Spleen (tissue), 11 donors: Measurements from ENCODE around the gene ADAMTS4. TPM values are rescaled to one million over a fixed set of nuclear protein-coding genes. Genes with fewer than 3 reads are reported as not detected.

Source experiments
- DNase-seq: peaks from one replicate; pipeline ENCODE4 v3.0.0-alpha.2; 2020
- H3K27ac ChIP-seq, 8 donors: fragments of 200-600 bp; sonication (generic) in 7 of 8; 1 replicate in 4 of 8; 2 replicates in 4 of 8; pipeline versions ENCODE4 v1.5.0 to v1.8.0; 2016 to 2021; ENCODE audit warnings: inconsistent platforms in 4 of 8, mild to moderate bottlenecking in 4 of 8, moderate library complexity in 1 of 8
- H3K27me3 ChIP-seq, 7 donors: fragments of 200-600 bp; sonication (generic) in 6 of 7; replicated peaks in 1 of 7; 1 replicate in 4 of 7; 2 replicates in 3 of 7; pipeline versions ENCODE4 v1.5.0 to v1.8.0; 2016 to 2021; ENCODE audit warnings: inconsistent platforms in 3 of 7, mild to moderate bottlenecking in 1 of 7
- H3K36me3 ChIP-seq, 6 donors: fragments of 200-600 bp; sonication (generic) in 5 of 6; 1 replicate in 4 of 6; 2 replicates in 2 of 6; pipeline versions ENCODE4 v1.5.0 to v1.8.0; 2016 to 2021; ENCODE audit warnings: inconsistent platforms in 2 of 6
- H3K4me1 ChIP-seq, 6 donors: fragments of 200-600 bp; sonication (generic) in 5 of 6; 1 replicate in 3 of 6; 2 replicates in 3 of 6; pipeline versions ENCODE4 v1.5.0 to v1.8.0; 2016 to 2021; ENCODE audit warnings: inconsistent platforms in 3 of 6
- H3K4me3 ChIP-seq, 8 donors: fragments of 200-600 bp; sonication (generic) in 7 of 8; 1 replicate in 4 of 8; 2 replicates in 4 of 8; pipeline versions ENCODE4 v1.5.0 to v1.8.0; 2016 to 2021; ENCODE audit warnings: inconsistent platforms in 4 of 8, mild to moderate bottlenecking in 4 of 8, moderate library complexity in 2 of 8
- H3K9me3 ChIP-seq, 8 donors: fragments of 200-600 bp; sonication (generic) in 7 of 8; 1 replicate in 4 of 8; 2 replicates in 4 of 8; pipeline versions ENCODE4 v1.5.0 to v1.8.0; 2016 to 2021; ENCODE audit warnings: inconsistent platforms in 4 of 8
- POLR2A ChIP-seq, 3 donors: fragments of 450-650 bp; IDR thresholded peaks; one replicate each; pipeline ENCODE4 v1.5.1; 2017; ENCODE audit warnings: antibody characterized with exemption in 3 of 3, mild to moderate bottlenecking in 1 of 3
- POLR2AphosphoS5 ChIP-seq, 3 donors: sonication (generic); formaldehyde crosslinking; IDR thresholded peaks; one replicate each; pipeline ENCODE4 v1.5.1; 2017; ENCODE audit warnings: antibody characterized with exemption in 3 of 3
- WGBS, 5 donors: extraction: QIAGEN DNeasy Blood & Tissue Kit in 3 of 5; methylation state at CpG; one replicate each; pipeline versions ENCODE4 v1.1.5 to v1.1.7; 2013 to 2018; 5-methylcytosine and 5-hydroxymethylcytosine counted together
- intact Hi-C: fragments of 100-400 bp; cut with DNase I; formaldehyde crosslinking; loops from one replicate; pipeline ENCODE4 v1.15.0; 2023; ENCODE audit warnings: low total_unique reads
- microRNA-seq, 3 donors: library from miRNA; unstranded; fragments of <30 nt; microRNA quantifications; one replicate each; pipeline versions ENCODE4 to v1.1.0, GENCODE V29; 2019 to 2020
- polyA plus RNA-seq, 3 donors: library from polyadenylated mRNA; stranded (reverse); fragments of 200-250 nt; gene quantifications; one replicate each; pipeline ENCODE4 v1.2.1, GENCODE V29; 2013
- small RNA-seq, 4 donors: library from RNA; depleted of rRNA; stranded (forward); fragments of <200 nt; gene quantifications; one replicate each; pipeline ENCODE3, GENCODE V24; 2016
- total RNA-seq, 7 donors: library from RNA; depleted of rRNA in 3 of 7; stranded (reverse); fragments of >200 nt in 3 of 7; fragmentation: NEBNext Ultra II Directional in 4 of 7; extraction: Animal tissue kit (Norgen Biotek cat#: 25700) in 4 of 7; gene quantifications; one replicate each; pipeline versions ENCODE4 v1.1.0 to v1.2.1, GENCODE V29; 2016 to 2021
- TF ChIP-seq, protein P1 (sequence below), 11 experiments: fragments of 200-600 bp in 7 of 11; fragments of 450-650 bp in 4 of 11; sonication (generic) in 4 of 11; IDR thresholded peaks in 8 of 11; conservative IDR thresholded peaks in 3 of 11; 1 replicate in 7 of 11; 2 replicates in 4 of 11; pipeline versions ENCODE4 v1.4.0 to v1.8.0; 2016 to 2021; ENCODE audit warnings: antibody characterized with exemption in 11 of 11, inconsistent platforms in 4 of 11, mild to moderate bottlenecking in 1 of 11
- donor health status: healthy with polysubstance abuse.
- donor health status: DM: no; HTN: no; CAD: no; lungs with moderate emphysema.
- donor health status: DM: no; HTN: no; CAD: no.
- donor health status: Bipolar disorder and iron deficiency.
- donor health status: healthy.
- donor health status: DM: no; HTN: no; CAD: no.
- donor health status: DM: yes; HTN: yes; CAD: no.

Gene ADAMTS4
- total and polyA plus RNA-seq, 10 donors: 0.26 to 37.8 (median 4.0) TPM

DNA sequence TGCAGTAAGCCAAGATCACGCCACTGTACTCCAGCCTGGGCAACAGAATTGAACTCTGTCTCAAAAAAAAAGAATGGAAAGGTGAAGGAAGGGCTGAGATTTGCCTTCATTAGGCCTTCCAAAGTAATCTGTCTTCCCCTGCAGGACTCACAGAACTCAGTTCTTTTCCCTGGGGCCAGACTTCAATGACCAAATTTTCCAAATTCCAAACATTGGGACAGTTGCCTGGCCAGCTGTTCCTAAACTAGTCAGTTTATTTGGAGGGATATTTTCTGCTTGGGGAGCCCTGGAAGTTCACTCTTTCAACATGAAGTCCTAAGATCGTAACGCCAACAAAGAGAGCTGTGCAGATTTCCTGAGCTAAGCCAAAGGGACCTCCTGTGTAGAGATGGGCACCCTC, 61.0 kb downstream of the ADAMTS4 start:
- no peaks in the 10 kb centered on the region for H3K27me3 ChIP-seq
- H3K4me1 ChIP-seq: peaks cover 8 to 72% (median 23%) of the 10 kb centered on the region in 6 donors
- no peaks in the 10 kb centered on the region for H3K9me3 ChIP-seq
- H3K36me3 ChIP-seq: peaks cover 0 to 7% (median 0%) of the 10 kb centered on the region in 6 donors
- 73 to 87% (median 78%) methylated on average over 3 of the region's 3 CpGs for WGBS, 5 donors
- TF ChIP-seq POLR2A (IDR thresholded peaks at IDR 0.05) (no peak), POLR2AphosphoS5 (IDR thresholded peaks at IDR 0.05) (no peak)
- TF ChIP-seq, protein P1, sequence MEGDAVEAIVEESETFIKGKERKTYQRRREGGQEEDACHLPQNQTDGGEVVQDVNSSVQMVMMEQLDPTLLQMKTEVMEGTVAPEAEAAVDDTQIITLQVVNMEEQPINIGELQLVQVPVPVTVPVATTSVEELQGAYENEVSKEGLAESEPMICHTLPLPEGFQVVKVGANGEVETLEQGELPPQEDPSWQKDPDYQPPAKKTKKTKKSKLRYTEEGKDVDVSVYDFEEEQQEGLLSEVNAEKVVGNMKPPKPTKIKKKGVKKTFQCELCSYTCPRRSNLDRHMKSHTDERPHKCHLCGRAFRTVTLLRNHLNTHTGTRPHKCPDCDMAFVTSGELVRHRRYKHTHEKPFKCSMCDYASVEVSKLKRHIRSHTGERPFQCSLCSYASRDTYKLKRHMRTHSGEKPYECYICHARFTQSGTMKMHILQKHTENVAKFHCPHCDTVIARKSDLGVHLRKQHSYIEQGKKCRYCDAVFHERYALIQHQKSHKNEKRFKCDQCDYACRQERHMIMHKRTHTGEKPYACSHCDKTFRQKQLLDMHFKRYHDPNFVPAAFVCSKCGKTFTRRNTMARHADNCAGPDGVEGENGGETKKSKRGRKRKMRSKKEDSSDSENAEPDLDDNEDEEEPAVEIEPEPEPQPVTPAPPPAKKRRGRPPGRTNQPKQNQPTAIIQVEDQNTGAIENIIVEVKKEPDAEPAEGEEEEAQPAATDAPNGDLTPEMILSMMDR (IDR thresholded peaks at IDR 0.05 in 8 of 11, conservative IDR thresholded peaks at IDR 0.05 in 3 of 11): no peak
- intact Hi-C loops: no loop called here
- H3K4me3 ChIP-seq: no peak overlapping the region
- peak overlapping the region in 5 of 8 donors; percentile 10 to 61 (median 34) for H3K27ac ChIP-seq
- DNase-seq: no peak

Small RNAs within 50 kb of the gene (microRNA-seq; reads per million reads assigned to microRNA genes)
- gene MIR5187: 0.57 to 2.5 (median 1.4) reads per million in 3 donors

Small RNAs within 50 kb of the gene (small RNA-seq; reads per million reads assigned to genes)
- gene RF01225: 0 reads per million in 4 donors

Other genes with a start within 250 kb of the ADAMTS4 start
- gene ITLN2, start 244.2 kb downstream of the ADAMTS4 start, total RNA-seq: not detected
- gene ITLN2, start 244.2 kb downstream of the ADAMTS4 start, polyA plus RNA-seq: not detected
- gene F11R, start 177.9 kb downstream of the ADAMTS4 start, total RNA-seq: 10 to 100 TPM; 46.7 to 77.2 (median 56.8) TPM
- 10 to 100 TPM in 1 of 3 donors, 1 to 10 TPM in 2; 6.4 to 16.5 (median 8.4) TPM for gene F11R, start 177.9 kb downstream of the ADAMTS4 start, polyA plus RNA-seq
- gene TSTD1, start 160.1 kb downstream of the ADAMTS4 start, total RNA-seq: 10 to 100 TPM; 24.3 to 31.9 (median 29.7) TPM
- 100 to 1,000 TPM in 1 of 3 donors, 10 to 100 TPM in 2; 87.6 to 141 (median 94.2) TPM for gene TSTD1, start 160.1 kb downstream of the ADAMTS4 start, polyA plus RNA-seq
- 100 to 1,000 TPM; 113 to 158 (median 123) TPM for gene USF1, start 153.1 kb downstream of the ADAMTS4 start, total RNA-seq
- gene USF1, start 153.1 kb downstream of the ADAMTS4 start, polyA plus RNA-seq: 100 to 1,000 TPM; 132 to 339 (median 228) TPM
- gene ARHGAP30, start 129.2 kb downstream of the ADAMTS4 start, total RNA-seq: 100 to 1,000 TPM; 103 to 145 (median 129) TPM
- gene ARHGAP30, start 129.2 kb downstream of the ADAMTS4 start, polyA plus RNA-seq: 10 to 100 TPM; 28.8 to 81.5 (median 31.1) TPM
- gene NECTIN4, start 109.5 kb downstream of the ADAMTS4 start, total RNA-seq: not detected
- gene NECTIN4, start 109.5 kb downstream of the ADAMTS4 start, polyA plus RNA-seq: under 1 TPM; 0.03 to 0.06 (median 0.04) TPM
- gene KLHDC9, start 100.7 kb downstream of the ADAMTS4 start, total RNA-seq: 1 to 10 TPM; 1.1 to 2.1 (median 1.3) TPM
- gene KLHDC9, start 100.7 kb downstream of the ADAMTS4 start, polyA plus RNA-seq: 1 to 10 TPM; 1.9 to 3.9 (median 3.2) TPM
- 10 to 100 TPM; 14.9 to 49.4 (median 38.5) TPM for gene PFDN2, start 81.0 kb downstream of the ADAMTS4 start, total RNA-seq
- gene PFDN2, start 81.0 kb downstream of the ADAMTS4 start, polyA plus RNA-seq: 100 to 1,000 TPM; 122 to 140 (median 133) TPM
- gene NIT1, start 80.9 kb downstream of the ADAMTS4 start, total RNA-seq: 10 to 100 TPM; 29.4 to 48.2 (median 43.6) TPM
- 10 to 100 TPM; 27.7 to 36.9 (median 31.5) TPM for gene NIT1, start 80.9 kb downstream of the ADAMTS4 start, polyA plus RNA-seq
- 10 to 100 TPM; 28.7 to 49.1 (median 38.2) TPM for gene DEDD, start 66.4 kb downstream of the ADAMTS4 start, total RNA-seq
- gene DEDD, start 66.4 kb downstream of the ADAMTS4 start, polyA plus RNA-seq: 10 to 100 TPM; 15.9 to 18.5 (median 17.7) TPM
- gene UFC1, start 45.1 kb downstream of the ADAMTS4 start, total RNA-seq: 10 to 100 TPM; 62.8 to 76.3 (median 71.2) TPM
- gene UFC1, start 45.1 kb downstream of the ADAMTS4 start, polyA plus RNA-seq: 100 to 1,000 TPM; 114 to 130 (median 119) TPM
- gene USP21, start 39.6 kb downstream of the ADAMTS4 start, total RNA-seq: 10 to 100 TPM; 25.3 to 33.0 (median 29.4) TPM
- 10 to 100 TPM; 17.9 to 26.1 (median 24.4) TPM for gene USP21, start 39.6 kb downstream of the ADAMTS4 start, polyA plus RNA-seq
- 10 to 100 TPM; 25.5 to 41.3 (median 35.6) TPM for gene PPOX, start 32.6 kb downstream of the ADAMTS4 start, total RNA-seq
- gene PPOX, start 32.6 kb downstream of the ADAMTS4 start, polyA plus RNA-seq: 10 to 100 TPM; 33.5 to 74.7 (median 44.5) TPM
- gene B4GALT3, start 21.5 kb downstream of the ADAMTS4 start, total RNA-seq: 10 to 100 TPM; 29.2 to 52.8 (median 35.6) TPM
- gene B4GALT3, start 21.5 kb downstream of the ADAMTS4 start, polyA plus RNA-seq: 10 to 100 TPM; 21.0 to 41.3 (median 31.8) TPM
- gene NDUFS2, start 3.3 kb upstream of the ADAMTS4 start, total RNA-seq: 100 to 1,000 TPM in 1 of 7 donors, 10 to 100 TPM in 6; 76.5 to 110 (median 88.0) TPM
- 10 to 100 TPM; 27.0 to 44.7 (median 34.1) TPM for gene NDUFS2, start 3.3 kb upstream of the ADAMTS4 start, polyA plus RNA-seq
- gene FCER1G, start 16.2 kb upstream of the ADAMTS4 start, total RNA-seq: 100 to 1,000 TPM; 167 to 402 (median 268) TPM
- 100 to 1,000 TPM; 148 to 236 (median 202) TPM for gene FCER1G, start 16.2 kb upstream of the ADAMTS4 start, polyA plus RNA-seq
- gene APOA2, start 24.6 kb upstream of the ADAMTS4 start, total RNA-seq: not detected
- under 1 TPM in 1 of 3 donors, not detected in 2; 0.29 TPM for gene APOA2, start 24.6 kb upstream of the ADAMTS4 start, polyA plus RNA-seq
- gene TOMM40L, start 27.0 kb upstream of the ADAMTS4 start, total RNA-seq: 10 to 100 TPM in 5 of 7 donors, 1 to 10 TPM in 2; 8.3 to 15.3 (median 10.7) TPM
- gene TOMM40L, start 27.0 kb upstream of the ADAMTS4 start, polyA plus RNA-seq: 1 to 10 TPM; 6.2 to 8.9 (median 6.5) TPM
- gene NR1I3, start 39.1 kb upstream of the ADAMTS4 start, total RNA-seq: not detected
- gene NR1I3, start 39.1 kb upstream of the ADAMTS4 start, polyA plus RNA-seq: under 1 TPM in 2 of 3 donors, not detected in 1; 0.06 to 0.11 TPM
- gene PCP4L1, start 59.7 kb upstream of the ADAMTS4 start, total RNA-seq: under 1 TPM in 2 of 7 donors, not detected in 5; 0.20 to 0.26 TPM
- under 1 TPM in 2 of 3 donors, not detected in 1; 0.19 to 0.20 TPM for gene PCP4L1, start 59.7 kb upstream of the ADAMTS4 start, polyA plus RNA-seq
- 10 to 100 TPM in 1 of 7 donors, 1 to 10 TPM in 6; 3.9 to 11.9 (median 7.1) TPM for gene MPZ, start 110.9 kb upstream of the ADAMTS4 start, total RNA-seq
- gene MPZ, start 110.9 kb upstream of the ADAMTS4 start, polyA plus RNA-seq: 1 to 10 TPM; 1.5 to 9.4 (median 2.1) TPM
- 100 to 1,000 TPM in 6 of 7 donors, 10 to 100 TPM in 1; 95.6 to 170 (median 147) TPM for gene SDHC, start 115.3 kb upstream of the ADAMTS4 start, total RNA-seq
- gene SDHC, start 115.3 kb upstream of the ADAMTS4 start, polyA plus RNA-seq: 100 to 1,000 TPM in 1 of 3 donors, 10 to 100 TPM in 2; 57.0 to 131 (median 87.9) TPM
- not detected for gene CFAP126, start 168.8 kb upstream of the ADAMTS4 start, total RNA-seq
- not detected for gene CFAP126, start 168.8 kb upstream of the ADAMTS4 start, polyA plus RNA-seq